H1 (cell line): ENCODE results near the gene GALNT1. TPM values are rescaled to one million over a fixed set of nuclear protein-coding genes. Genes with fewer than 3 reads are reported as not detected.
A peak's percentile ranks its signal among the peaks of the same experiment; 100 is the strongest.

Experiments
- CTCF ChIA-PET: fragments of 300-600 bp; sonication (Branson Sonifier 250); formaldehyde crosslinking; loops from one replicate; lab custom pipeline; 2021; ENCODE audit not compliant: partially characterized antibody; lab: Charles Lee
- POLR2A ChIA-PET: fragments of 300-600 bp; sonication (Branson Sonifier 250); formaldehyde crosslinking; loops from one replicate; lab custom pipeline; 2021; ENCODE audit warnings: inconsistent platforms; ENCODE audit not compliant: partially characterized antibody; lab: Charles Lee
- DNase-seq, 2 experiments: peaks; one replicate each; pipeline versions ENCODE4 v3.0.0 to v3.0.0-alpha.2; 2010 to 2022; ENCODE audit warnings: low spot score in 2 of 2, low read depth in 1 of 2, mixed read lengths in 1 of 2
- FAIRE-seq: peaks from 2 replicates; lab custom pipeline; 2011; peaks lifted over from hg19 to GRCh38; lab: Jason Lieb, UNC
- H2AFZ ChIP-seq: 2 replicates; pipeline ENCODE4 v1.8.1; 2012; ENCODE audit warnings: low read length, inconsistent platforms
- H2AK5ac ChIP-seq: 2 replicates; pipeline ENCODE4 v1.6.1; 2013; ENCODE audit warnings: low read depth, low read length
- H2BK120ac ChIP-seq: replicated peaks from 2 replicates; pipeline ENCODE3; 2013; ENCODE audit warnings: low read depth, low read length, inconsistent platforms
- H2BK12ac ChIP-seq: 2 replicates; pipeline ENCODE4 v1.6.1; 2013; ENCODE audit warnings: low read depth, low read length
- H2BK15ac ChIP-seq: 2 replicates; pipeline ENCODE4 v1.6.1; 2013; ENCODE audit warnings: low read length
- H2BK20ac ChIP-seq: 2 replicates; pipeline ENCODE4 v1.6.1; 2013; ENCODE audit warnings: low read length
- H2BK5ac ChIP-seq: 2 replicates; pipeline ENCODE4 v1.6.1; 2013; ENCODE audit warnings: low read depth, low read length
- H3K14ac ChIP-seq: 2 replicates; pipeline ENCODE4 v1.6.1; 2013; ENCODE audit warnings: inconsistent platforms; ENCODE audit not compliant: insufficient read length
- H3K18ac ChIP-seq: 2 replicates; pipeline ENCODE4 v1.6.1; 2013; ENCODE audit warnings: low read length; ENCODE audit errors: extremely low read depth
- H3K23ac ChIP-seq: 2 replicates; pipeline ENCODE4 v1.6.1; 2013; ENCODE audit warnings: inconsistent platforms; ENCODE audit not compliant: insufficient read length
- H3K23me2 ChIP-seq: 2 replicates; pipeline ENCODE4 v1.6.1; 2013; ENCODE audit warnings: low read depth, low read length
- H3K27ac ChIP-seq: 2 replicates; pipeline ENCODE4 v1.6.1; 2011; ENCODE audit warnings: low read depth, low read length, inconsistent platforms
- H3K27me3 ChIP-seq, 4 experiments: replicated peaks in 1 of 4; 1 replicate in 1 of 4; 2 replicates in 3 of 4; pipeline versions ENCODE4 v1.6.1 to v1.8.1; 2011 to 2013; ENCODE audit warnings: low read length in 3 of 4, mild to moderate bottlenecking in 3 of 4, inconsistent platforms in 2 of 4, mixed read lengths in 2 of 4, moderate library complexity in 1 of 4; ENCODE audit not compliant: control insufficient read depth in 3 of 4, insufficient read depth in 3 of 4; ENCODE audit errors: extremely low read depth in 1 of 4
- H3K36me3 ChIP-seq, 4 experiments: 2 replicates each; pipeline versions ENCODE4 v1.6.1 to v1.8.1; 2011 to 2013; ENCODE audit warnings: mild to moderate bottlenecking in 4 of 4, low read length in 3 of 4, moderate library complexity in 2 of 4, control low read depth in 1 of 4, inconsistent platforms in 1 of 4; ENCODE audit not compliant: insufficient read depth in 4 of 4, control insufficient read depth in 2 of 4
- H3K4ac ChIP-seq: replicated peaks from 2 replicates; pipeline ENCODE3; 2013; ENCODE audit warnings: low read length, low read depth, mixed read lengths, inconsistent platforms; ENCODE audit not compliant: insufficient read length
- H3K4me1 ChIP-seq, 4 experiments: replicated peaks in 1 of 4; 1 replicate in 1 of 4; 2 replicates in 3 of 4; pipeline versions ENCODE4 v1.6.1 to v1.8.1; 2011 to 2013; ENCODE audit warnings: low read length in 3 of 4, inconsistent platforms in 2 of 4, mixed read lengths in 1 of 4; ENCODE audit not compliant: insufficient read depth in 4 of 4, control insufficient read depth in 3 of 4
- H3K4me2 ChIP-seq, 2 experiments: 2 replicates each; pipeline versions ENCODE4 v1.6.1 to v1.8.1; 2011 to 2013; ENCODE audit warnings: low read depth in 2 of 2, low read length in 2 of 2, control low read depth in 1 of 2, inconsistent platforms in 1 of 2, mild to moderate bottlenecking in 1 of 2; ENCODE audit not compliant: insufficient read depth in 1 of 2
- H3K4me3 ChIP-seq, 4 experiments: fragments of 200-600, 300-600 bp in 1 of 4; sonication (generic), shearing (Covaris generic), sonication (Bioruptor Twin) in 1 of 4; 2 replicates each; pipeline versions ENCODE4 v1.5.1 to v1.8.1; 2011 to 2016; ENCODE audit warnings: low read length in 4 of 4, low read depth in 3 of 4, control low read depth in 2 of 4, inconsistent platforms in 2 of 4, mild to moderate bottlenecking in 2 of 4, mixed read lengths in 1 of 4, moderate library complexity in 1 of 4; ENCODE audit not compliant: insufficient read depth in 2 of 4; ENCODE audit errors: extremely low read depth in 1 of 4
- H3K56ac ChIP-seq: replicated peaks from 2 replicates; pipeline ENCODE3; 2013; ENCODE audit warnings: low read depth, mild to moderate bottlenecking, mixed read lengths, low read length, inconsistent platforms; ENCODE audit not compliant: insufficient read length
- H3K79me1 ChIP-seq: 2 replicates; pipeline ENCODE4 v1.6.1; 2013; ENCODE audit warnings: low read depth, low read length, control low read depth
- H3K79me2 ChIP-seq, 2 experiments: 2 replicates each; pipeline versions ENCODE4 v1.6.1 to v1.8.1; 2012 to 2013; ENCODE audit warnings: low read length in 2 of 2, mild to moderate bottlenecking in 2 of 2, inconsistent platforms in 1 of 2; ENCODE audit not compliant: insufficient read depth in 2 of 2, control insufficient read depth in 1 of 2
- H3K9ac ChIP-seq, 4 experiments: replicated peaks in 1 of 4; 1 replicate in 1 of 4; 2 replicates in 3 of 4; pipeline versions ENCODE4 v1.6.1 to v1.8.1; 2011 to 2013; ENCODE audit warnings: low read depth in 3 of 4, low read length in 3 of 4, control low read depth in 2 of 4, mild to moderate bottlenecking in 2 of 4, moderate library complexity in 2 of 4, inconsistent platforms in 1 of 4; ENCODE audit errors: extremely low read depth in 1 of 4
- H3K9me3 ChIP-seq, 2 experiments: 2 replicates each; pipeline versions ENCODE4 v1.6.1 to v1.8.1; 2012 to 2013; ENCODE audit warnings: mild to moderate bottlenecking in 2 of 2, moderate library complexity in 2 of 2, control low read depth in 1 of 2, inconsistent platforms in 1 of 2, low read depth in 1 of 2, low read length in 1 of 2, mixed read lengths in 1 of 2; ENCODE audit not compliant: insufficient read depth in 2 of 2
- H4K20me1 ChIP-seq, 2 experiments: replicated peaks in 1 of 2; 2 replicates each; pipeline versions ENCODE3 to v1.8.1; 2011 to 2013; ENCODE audit warnings: inconsistent platforms in 2 of 2, low read length in 2 of 2, mild to moderate bottlenecking in 1 of 2; ENCODE audit not compliant: insufficient read depth in 2 of 2, control insufficient read depth in 1 of 2
- H4K5ac ChIP-seq: 2 replicates; pipeline ENCODE4 v1.6.1; 2013; ENCODE audit warnings: low read length, low read depth, mixed read lengths, inconsistent platforms; ENCODE audit not compliant: insufficient read length
- H4K8ac ChIP-seq: 2 replicates; pipeline ENCODE4 v1.8.0; 2013; ENCODE audit warnings: mild to moderate bottlenecking, moderate library complexity, low read length, inconsistent platforms; ENCODE audit not compliant: insufficient read depth; ENCODE audit errors: extremely low read depth
- H4K91ac ChIP-seq: replicated peaks from 2 replicates; pipeline ENCODE3; 2013; ENCODE audit warnings: low read length, mixed read lengths, inconsistent platforms; ENCODE audit not compliant: insufficient read length
- BCL11A ChIP-seq, 2 experiments: IDR thresholded peaks; one replicate each; pipeline ENCODE4 v1.6.1; 2011; ENCODE audit warnings: low read depth in 2 of 2, low read length in 2 of 2, mild to moderate bottlenecking in 2 of 2
- CBX5 ChIP-seq: fragments of 300-800, 300-1000 bp; sonication (generic); IDR thresholded peaks from 2 replicates; pipeline ENCODE4 v1.7.1; 2016; ENCODE audit warnings: antibody characterized with exemption, low read length, low read depth
- CBX8 ChIP-seq: fragments of 300-800, 300-1000 bp; sonication (generic); IDR thresholded peaks from 2 replicates; pipeline ENCODE4 v1.7.1; 2016; ENCODE audit warnings: low read depth, low read length, borderline replicate concordance
- CHD1 ChIP-seq: IDR thresholded peaks from 2 replicates; pipeline ENCODE4 v1.6.1; 2012; ENCODE audit warnings: low read depth, low read length, improper control_type of control experiment
- E2F6 ChIP-seq: IDR thresholded peaks from 2 replicates; pipeline ENCODE4 v1.6.1; 2012; ENCODE audit warnings: inconsistent platforms
- HDAC2 ChIP-seq, 2 experiments: fragments of 300-600 bp in 1 of 2; sonication (generic) in 1 of 2; IDR thresholded peaks; 2 replicates each; pipeline ENCODE4 v1.6.1; 2011 to 2012; ENCODE audit warnings: low read depth in 2 of 2, low read length in 2 of 2, mild to moderate bottlenecking in 2 of 2, moderate library complexity in 2 of 2, borderline replicate concordance in 1 of 2, inconsistent platforms in 1 of 2
- KDM4A ChIP-seq: IDR thresholded peaks from one replicate; pipeline ENCODE4 v1.7.1; 2012; ENCODE audit warnings: low read depth, mild to moderate bottlenecking, moderate library complexity, low read length, inconsistent platforms; ENCODE audit not compliant: severe bottlenecking
- SIRT6 ChIP-seq: IDR thresholded peaks from one replicate; pipeline ENCODE4 v1.7.1; 2012; ENCODE audit warnings: low read length, inconsistent platforms
- SP1 ChIP-seq: IDR thresholded peaks from 2 replicates; pipeline ENCODE4 v1.6.1; 2011; ENCODE audit warnings: low read depth, low read length
- SRF ChIP-seq: IDR thresholded peaks from 2 replicates; pipeline ENCODE4 v1.6.1; 2011; ENCODE audit warnings: mild to moderate bottlenecking, low read depth, low read length, moderate library complexity
- SUZ12 ChIP-seq: fragments of 200-600 bp; sonication (generic); IDR thresholded peaks from 2 replicates; pipeline ENCODE4 v1.6.1; 2012; ENCODE audit warnings: mild to moderate bottlenecking, inconsistent platforms, low read length, moderate library complexity, mixed read lengths
- YY1 ChIP-seq: IDR thresholded peaks from 2 replicates; pipeline ENCODE4 v1.6.1; 2011; ENCODE audit warnings: low read depth, mild to moderate bottlenecking, low read length
- WGBS, 2 experiments: shearing (Covaris generic) in 1 of 2; methylation state at CpG; one replicate each; pipeline versions ENCODE4 v1.1.6 to v1.1.7; 2013 to 2015; ENCODE audit warnings: low lambda C conversion rate in 2 of 2, mixed read lengths in 2 of 2, inconsistent platforms in 1 of 2, low coverage in 1 of 2, missing lambda C conversion rate in 1 of 2; ENCODE audit not compliant: insufficient replicate concordance in 2 of 2, insufficient coverage in 1 of 2, insufficient read length in 1 of 2; ENCODE audit errors: extremely low coverage in 1 of 2, missing lambda C conversion rate in 1 of 2; 5-methylcytosine and 5-hydroxymethylcytosine counted together
- polyA plus RNA-seq, 7 experiments: library from polyadenylated mRNA; depleted of rRNA in 3 of 7; stranded (reverse) in 5 of 7; unstranded in 2 of 7; fragments of >200 nt in 5 of 7; fragments of 200-250 nt in 2 of 7; gene quantifications; 1 replicate in 5 of 7; 2 replicates in 1 of 7; 4 replicates in 1 of 7; pipeline versions ENCODE4 v1.2.1 to v1.2.3, GENCODE V29; 2011 to 2013; ENCODE audit warnings: missing spikeins in 2 of 7, mixed read lengths in 2 of 7
- total RNA-seq: library from RNA; stranded (reverse); fragmentation: NEBNext Ultra II Directional; extraction: Animal tissue kit (Norgen Biotek cat#: 25700); gene quantifications from 2 replicates; pipeline ENCODE4 v1.2.1, GENCODE V29; 2021

GALNT1 gene
- total and polyA plus RNA-seq, 2 of the 8 experiments (the other 6 are each of a cell fraction or from before 2014, with no cell fraction given): 22.4 to 101 TPM

- CTCF ChIA-PET: interaction anchor here (0.7 to 4.8 kb wide), 40 partner anchors 11 to 960 kb away, joined by 3 to 28 read pairs (median 4); partner anchors contain the start of gene RMP24
- TF ChIP-seq CBX8 (no peak), BCL11A (IDR thresholded peaks at IDR 0.05; ENCODE audit: low read depth in 2 of 2, low read length in 2 of 2) (no peak), E2F6 (no peak), SUZ12 (no peak), CHD1 (no peak), SRF (no peak), YY1 (peak; percentile 84), SIRT6 (no peak), SP1 (no peak), HDAC2 (IDR thresholded peaks at IDR 0.05; ENCODE audit: borderline replicate concordance in 1 of 2, low read depth in 2 of 2, low read length in 2 of 2) (no peak), CBX5 (no peak), KDM4A (no peak)
Measured at GRCh38 chr18:35756506-35757117, 175.1 kb downstream of the GALNT1 start.

More at GRCh38 chr18:35756506-35757117, 175.1 kb downstream of the GALNT1 start:
- no peaks in the 10 kb centered on the region for H3K23me2 ChIP-seq
- H2BK120ac ChIP-seq: peak overlapping the region; percentile 13
- POLR2A ChIA-PET: interaction anchor here (1.0 to 1.2 kb wide), 2 partner anchors 191 to 195 kb away, joined by 4 to 5 read pairs; no protein-coding TSS in a partner anchor
- no peak overlapping the region for H3K4me3 ChIP-seq
- H4K91ac ChIP-seq: no peak overlapping the region
- H3K9ac ChIP-seq: no peak overlapping the region
- 0 out of 2 replicates have a peak overlapping the region, but pooled peaks have one; percentile 65 for H2AFZ ChIP-seq
- H2BK15ac ChIP-seq: no peak overlapping the region
- WGBS, 2 experiments: 41% methylated on average over 5 of the region's 5 CpGs; no CpG with 5 or more reads in 1 of the 2 experiments
- peak overlapping the region; percentile 73 for H4K5ac ChIP-seq
- no peak overlapping the region for H2BK5ac ChIP-seq
- H2AK5ac ChIP-seq: no peak overlapping the region
- no peaks in the 10 kb centered on the region for H4K20me1 ChIP-seq
- no peak overlapping the region for H3K14ac ChIP-seq
- H2BK20ac ChIP-seq: peak overlapping the region; percentile 87; the same call in 1 of the 2 replicates
- H3K56ac ChIP-seq: no peak overlapping the region
- no peak overlapping the region for H3K27ac ChIP-seq
- H3K23ac ChIP-seq: no peak overlapping the region
- H3K79me2 ChIP-seq: no peaks in the 10 kb centered on the region
- no peak overlapping the region for H3K4ac ChIP-seq
- FAIRE-seq: peak; percentile 92
- H3K9me3 ChIP-seq: peaks cover 17% of the 10 kb centered on the region in 2 experiments
- DNase-seq: peak; percentile 19 to 67
- no peak overlapping the region for H3K4me2 ChIP-seq
- peaks cover 0 to 5% (median 0%) of the 10 kb centered on the region in 4 experiments; a peak in 2 of 8 replicates for H3K36me3 ChIP-seq
- H4K8ac ChIP-seq: no peak overlapping the region
- no peaks in the 10 kb centered on the region for H3K27me3 ChIP-seq
- no peak overlapping the region for H3K18ac ChIP-seq
- peaks cover 0 to 7% (median 1%) of the 10 kb centered on the region in 4 experiments; a peak in 3 of 7 replicates for H3K4me1 ChIP-seq
- no peaks in the 10 kb centered on the region; the same call in 1 of the 2 replicates for H3K79me1 ChIP-seq
- H2BK12ac ChIP-seq: no peak overlapping the region; the same call in 1 of the 2 replicates
